ENCODE results near the gene EXOC3.

EXOC3 gene

DNA sequence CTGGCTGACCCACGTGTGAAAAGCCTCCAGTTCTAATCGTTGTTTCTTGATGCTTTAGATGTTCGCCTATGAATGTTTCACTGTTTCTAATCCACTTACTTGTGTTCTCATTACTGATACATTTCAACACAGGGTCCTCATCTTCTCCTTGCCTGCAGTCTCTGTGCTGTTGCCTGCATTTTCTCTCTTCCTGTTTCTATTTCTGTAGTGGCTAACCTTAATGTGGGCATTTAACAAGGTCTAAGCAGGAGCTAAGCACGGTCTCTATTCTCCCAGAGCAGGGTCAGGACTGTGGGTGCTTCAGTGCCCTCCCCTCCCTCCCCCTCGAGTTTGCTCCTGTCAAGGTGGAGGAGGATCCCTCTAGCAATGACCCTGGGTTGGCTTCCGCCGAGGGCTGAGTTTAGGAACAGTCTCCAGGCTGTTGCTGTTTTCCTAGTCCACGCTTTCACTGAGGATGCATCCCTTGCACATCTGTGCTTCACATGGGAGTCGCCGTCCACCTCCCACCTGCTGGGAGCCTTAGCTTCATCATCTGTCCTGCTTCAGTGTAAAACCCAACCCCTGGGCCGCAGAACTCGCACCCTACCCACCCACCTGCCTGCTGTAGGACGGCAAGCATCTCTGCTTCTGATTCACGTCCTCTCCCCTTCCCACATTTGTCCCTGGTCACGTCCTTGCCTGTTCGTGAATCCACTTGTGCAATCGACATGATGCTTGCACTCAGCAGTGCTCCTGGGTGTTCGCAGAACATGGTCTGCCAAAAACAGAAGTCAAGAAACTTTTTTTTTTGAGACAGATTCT, 2.4 kb upstream of the EXOC3 start:
- no peak for DNase-seq

DNA sequence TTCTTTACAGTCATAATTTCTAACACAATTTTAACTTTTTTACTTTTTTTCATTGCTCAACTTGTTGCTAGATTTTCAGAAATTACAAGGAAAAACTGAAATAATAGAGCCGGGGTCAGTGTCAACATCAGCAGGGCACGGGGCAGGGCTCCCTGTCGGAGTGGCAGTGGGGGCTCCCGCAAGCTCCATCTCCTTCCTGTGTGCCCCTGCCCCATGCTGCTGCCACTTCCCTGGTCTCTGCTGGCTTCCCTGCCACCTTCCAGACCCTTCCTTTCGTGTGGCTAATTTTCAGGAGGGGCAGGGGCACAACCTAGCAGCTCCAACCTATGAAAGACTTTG, 1.0 kb upstream of the EXOC3 start:
- no peak for DNase-seq

DNA sequence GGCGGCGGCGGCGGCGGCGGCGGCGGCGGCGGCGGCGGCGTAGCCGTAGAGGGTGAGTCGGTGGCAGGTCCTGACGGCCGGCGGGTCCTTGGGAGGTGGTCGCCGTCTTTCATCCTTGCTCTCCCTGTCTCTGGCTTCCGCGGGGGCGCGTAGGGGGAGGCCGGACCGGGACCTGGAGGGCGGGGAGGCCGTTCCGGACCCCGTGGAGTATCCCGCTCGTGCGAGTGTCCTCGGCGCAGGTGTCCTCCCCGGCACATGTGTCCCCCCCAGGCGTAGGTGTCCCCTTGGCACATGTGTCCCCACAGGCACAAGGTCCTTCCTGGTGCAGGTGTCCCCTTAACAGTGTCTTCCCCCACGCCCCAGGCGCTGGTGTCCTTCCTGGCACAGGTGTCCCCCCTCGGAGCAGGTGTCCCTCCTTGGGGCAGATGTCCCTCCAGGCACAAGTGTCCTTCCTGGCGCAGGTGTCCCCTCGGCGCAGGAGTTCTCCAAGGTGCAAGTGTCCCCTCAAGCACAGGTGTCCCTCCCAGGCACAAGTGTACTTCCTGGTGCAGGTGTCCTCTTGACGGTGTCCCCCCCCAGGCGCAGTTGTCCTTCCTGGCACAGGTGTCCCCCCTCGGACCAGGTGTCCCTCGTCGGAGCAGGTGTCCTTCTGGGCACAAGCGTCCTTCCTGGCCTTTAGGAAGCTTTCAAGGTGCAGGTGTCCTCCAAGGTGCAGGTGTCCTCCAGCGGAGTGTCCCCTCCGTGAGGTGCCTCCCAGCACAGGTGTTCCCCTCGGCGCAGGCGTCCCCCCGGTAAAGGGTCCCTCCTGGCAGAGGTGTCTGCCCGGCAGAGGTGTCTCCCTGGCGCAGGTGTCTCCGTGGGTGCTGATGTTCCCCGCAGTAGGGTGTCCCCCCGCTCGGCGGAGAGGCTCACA, 519 bp downstream of the EXOC3 start:
- peak; percentile 15 for DNase-seq

DNA sequence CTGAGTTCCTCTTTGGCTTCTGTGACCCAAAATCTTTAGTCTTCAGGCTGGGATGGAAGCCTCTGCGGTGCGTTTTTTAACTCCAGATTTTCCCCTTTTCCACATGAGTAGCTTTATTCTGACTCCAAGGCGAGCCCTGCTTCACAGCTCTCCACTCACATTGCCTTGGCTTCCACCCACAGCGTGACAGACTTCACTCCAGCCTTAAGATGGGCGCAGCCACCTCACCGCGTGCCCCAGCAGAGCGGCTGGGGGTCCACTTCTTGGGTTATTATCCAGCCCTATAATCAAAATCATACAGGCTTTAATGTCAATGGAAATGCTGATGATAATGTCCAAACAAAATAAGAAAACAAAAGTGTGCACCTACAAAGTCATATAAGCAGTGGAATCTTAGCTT, 1.2 kb downstream of the EXOC3 start:
- DNase-seq, result no peak

DNA sequence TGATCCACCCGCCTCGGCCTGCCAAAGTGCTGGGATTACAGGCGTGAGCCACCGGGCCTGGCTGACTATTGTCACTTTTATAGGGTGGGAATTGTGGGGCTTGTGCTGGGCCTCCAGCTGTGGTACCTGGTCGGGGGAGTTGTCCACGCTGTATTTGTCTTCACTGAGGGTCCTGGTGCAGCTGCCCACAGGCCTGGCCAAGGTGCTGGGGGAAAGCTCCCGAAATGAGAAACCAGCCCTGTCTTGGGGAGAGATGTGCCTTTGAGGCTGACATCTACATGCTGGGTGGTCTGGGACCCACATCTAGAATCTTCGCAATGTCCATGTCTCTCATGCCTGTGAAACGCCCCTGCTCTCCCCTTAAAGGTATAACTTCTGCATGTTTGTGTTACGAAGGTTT, 2.6 kb downstream of the EXOC3 start:
- no peak for DNase-seq

DNA sequence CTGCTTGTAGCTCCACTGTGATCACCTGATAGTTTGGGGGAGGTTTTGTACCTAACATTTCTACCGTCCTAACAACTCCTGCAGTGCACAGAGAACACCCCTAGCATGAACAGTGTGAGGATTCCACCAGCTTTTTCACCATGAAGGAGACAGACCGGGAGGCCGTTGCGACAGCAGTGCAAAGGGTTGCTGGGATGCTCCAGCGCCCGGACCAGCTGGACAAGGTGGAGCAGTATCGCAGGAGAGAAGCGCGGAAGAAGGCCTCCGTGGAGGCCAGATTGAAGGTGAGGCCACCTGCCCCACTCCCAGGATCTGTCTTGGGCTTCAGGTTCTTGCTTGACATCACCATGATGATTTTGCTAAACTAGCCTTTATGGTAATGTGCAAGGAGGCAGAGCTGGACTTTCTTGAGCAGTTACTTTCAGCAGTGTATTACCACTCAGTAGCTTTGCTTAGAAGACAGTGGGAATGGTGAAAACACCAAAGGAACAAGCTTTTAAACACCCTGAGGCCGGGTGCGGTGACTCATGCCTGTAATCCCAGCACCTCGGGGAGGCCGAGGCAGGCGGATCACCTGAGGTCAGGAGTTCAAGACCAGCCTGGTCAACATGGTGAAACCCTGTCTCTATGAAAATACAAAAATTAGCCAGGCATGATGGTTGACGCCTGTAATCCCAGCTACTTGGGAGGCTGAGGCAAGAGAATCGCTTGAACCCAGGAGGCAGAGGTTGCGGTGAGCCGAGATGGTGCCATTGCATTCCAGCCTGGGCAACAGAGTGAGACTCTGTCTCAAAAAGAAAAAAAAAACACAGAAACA, 3.3 kb downstream of the EXOC3 start:
- no peak for DNase-seq

DNA sequence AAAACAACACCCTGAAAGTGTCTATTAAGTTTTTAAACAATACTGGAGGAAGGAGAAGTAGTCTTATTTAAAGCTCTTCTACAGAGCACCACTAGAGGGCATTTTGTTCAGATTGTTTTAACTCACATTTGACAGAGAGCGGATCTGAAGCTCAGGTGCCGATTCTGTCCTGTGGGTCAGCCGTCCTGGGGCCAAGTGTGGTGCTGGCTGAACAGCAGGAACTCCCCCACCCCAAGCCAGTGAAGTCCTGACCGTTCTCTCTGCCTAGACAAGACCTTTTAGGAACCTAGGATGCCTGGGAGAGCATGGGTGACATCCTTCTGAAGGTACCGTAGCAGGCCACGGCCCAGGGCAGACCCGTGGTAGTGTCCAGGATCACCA, 3.9 kb downstream of the EXOC3 start:
- no peak for DNase-seq

DNA sequence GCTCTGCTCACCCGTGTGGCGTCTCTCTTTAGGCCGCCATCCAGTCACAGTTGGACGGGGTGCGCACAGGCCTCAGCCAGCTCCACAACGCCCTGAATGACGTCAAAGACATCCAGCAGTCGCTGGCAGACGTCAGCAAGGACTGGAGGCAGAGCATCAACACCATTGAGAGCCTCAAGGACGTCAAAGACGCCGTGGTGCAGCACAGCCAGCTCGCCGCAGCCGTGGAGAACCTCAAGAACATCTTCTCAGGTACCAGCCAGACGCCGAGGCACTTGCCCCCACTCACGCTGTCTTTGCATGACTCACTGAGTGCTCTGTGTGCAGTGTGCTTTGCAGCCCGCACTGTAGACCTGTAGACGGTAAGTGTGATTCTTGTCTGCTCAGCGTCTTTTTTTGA, 4.5 kb downstream of the EXOC3 start:
- no peak for DNase-seq

DNA sequence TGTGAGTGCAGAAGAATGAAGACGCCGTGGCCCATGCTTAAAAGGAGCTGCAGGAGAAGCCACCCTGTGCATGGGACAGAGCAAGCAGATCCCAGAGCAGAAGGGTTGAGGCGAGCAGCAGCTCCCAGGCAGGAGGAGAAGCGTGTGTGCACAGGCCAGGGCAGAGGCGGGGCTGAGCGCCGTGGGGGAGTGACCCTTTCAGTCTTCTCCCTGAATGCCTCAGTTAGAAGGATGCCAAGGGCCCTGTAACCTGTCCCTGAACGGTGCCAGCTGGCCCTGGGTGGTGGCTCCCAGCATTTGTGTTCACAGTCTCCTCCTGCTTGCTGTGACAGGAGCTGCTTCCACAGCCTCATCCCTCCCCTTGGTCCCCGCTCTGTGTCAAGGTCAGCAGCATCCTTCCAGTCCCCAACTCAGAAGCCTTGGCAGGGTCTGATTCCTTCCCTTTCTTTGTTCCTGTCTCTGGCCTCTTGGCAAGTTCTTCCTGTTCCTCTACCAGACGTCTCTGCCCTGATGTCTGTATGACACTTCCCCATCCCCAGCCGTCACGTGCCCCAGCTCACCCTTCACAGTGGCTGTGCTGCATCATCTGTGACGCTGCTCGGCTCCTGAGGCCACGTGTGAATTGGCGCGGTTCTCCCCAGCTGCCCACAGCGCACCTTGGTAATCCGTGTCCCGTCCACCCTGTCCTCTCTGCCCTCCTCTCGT, 5.2 kb downstream of the EXOC3 start:
- no peak for DNase-seq

DNA sequence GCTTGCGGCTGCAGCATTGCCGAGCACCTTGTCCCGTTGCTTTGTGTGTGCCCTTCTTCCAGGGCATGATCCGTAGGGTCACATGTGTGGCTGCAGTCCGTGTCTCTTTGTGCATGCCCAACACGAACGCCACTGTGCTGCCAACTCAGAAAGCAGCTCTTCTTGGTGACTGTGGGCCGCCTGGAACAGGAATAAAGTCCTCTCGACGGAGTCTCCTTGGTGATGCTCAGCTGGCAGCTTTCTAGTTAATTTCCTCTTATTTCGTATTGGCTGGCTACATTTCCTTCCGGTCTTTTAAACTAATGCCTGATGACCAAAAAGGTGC, 5.8 kb downstream of the EXOC3 start:
- DNase-seq, result no peak

DNA sequence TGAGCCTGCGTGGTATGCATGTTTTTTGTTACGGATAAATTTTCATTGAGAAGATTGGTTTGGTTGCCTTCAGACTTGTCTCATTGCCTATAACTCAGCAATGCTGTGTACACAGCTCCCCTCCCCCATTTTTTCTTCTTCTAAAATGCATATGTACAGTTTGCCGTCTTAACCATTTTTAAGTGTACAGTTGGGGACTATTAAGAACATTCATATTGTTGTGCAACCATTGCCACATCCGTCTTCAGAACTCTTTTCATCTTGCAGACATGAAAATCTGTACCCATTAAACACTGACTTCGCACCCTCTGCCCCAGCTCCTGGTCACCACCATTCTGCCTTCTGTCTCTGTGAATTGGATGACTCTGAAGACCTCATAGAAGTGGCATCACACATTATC, 6.2 kb downstream of the EXOC3 start:
- DNase-seq, result no peak

DNA sequence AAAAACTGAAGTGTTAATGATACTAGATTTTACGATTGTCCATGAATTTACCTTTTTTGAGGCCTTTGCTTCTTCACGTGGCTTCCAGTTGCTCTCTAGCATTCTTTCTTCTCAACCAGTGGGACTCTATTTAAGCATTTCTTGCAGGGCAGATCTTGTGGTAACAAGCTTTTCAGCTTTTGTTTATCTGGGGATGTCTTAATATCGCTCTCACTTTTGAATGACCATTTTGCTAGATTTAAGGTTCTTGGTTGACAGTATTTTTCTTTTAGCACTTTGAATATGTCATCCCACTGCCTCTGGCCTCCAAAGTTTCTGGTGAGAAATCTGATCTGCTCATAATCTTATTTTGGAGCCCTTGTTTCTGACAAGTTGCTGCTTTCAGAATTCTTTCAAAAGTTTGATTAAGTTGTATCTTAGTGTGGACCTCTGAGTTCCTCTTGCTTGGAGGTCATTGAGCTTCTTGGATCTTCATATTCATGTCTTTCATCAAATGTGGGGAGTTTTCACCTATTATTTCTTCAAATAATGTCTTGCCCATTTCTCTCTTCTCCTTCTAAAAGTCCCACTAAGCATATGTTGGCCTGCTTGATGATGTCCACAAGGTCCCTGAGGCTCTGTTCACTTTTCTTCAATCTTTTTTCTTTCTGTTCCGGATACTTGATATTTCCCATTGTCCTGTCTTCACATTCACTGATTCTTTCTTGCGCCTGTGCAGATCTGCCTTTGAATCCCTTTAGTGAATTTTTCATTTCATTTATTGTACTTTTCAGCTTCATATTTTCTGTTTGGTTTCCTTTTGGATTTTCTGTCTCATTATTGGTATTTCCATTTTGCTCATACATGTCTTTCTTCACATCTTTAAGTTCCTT, 8.8 kb downstream of the EXOC3 start:
- no peak for DNase-seq

DNA sequence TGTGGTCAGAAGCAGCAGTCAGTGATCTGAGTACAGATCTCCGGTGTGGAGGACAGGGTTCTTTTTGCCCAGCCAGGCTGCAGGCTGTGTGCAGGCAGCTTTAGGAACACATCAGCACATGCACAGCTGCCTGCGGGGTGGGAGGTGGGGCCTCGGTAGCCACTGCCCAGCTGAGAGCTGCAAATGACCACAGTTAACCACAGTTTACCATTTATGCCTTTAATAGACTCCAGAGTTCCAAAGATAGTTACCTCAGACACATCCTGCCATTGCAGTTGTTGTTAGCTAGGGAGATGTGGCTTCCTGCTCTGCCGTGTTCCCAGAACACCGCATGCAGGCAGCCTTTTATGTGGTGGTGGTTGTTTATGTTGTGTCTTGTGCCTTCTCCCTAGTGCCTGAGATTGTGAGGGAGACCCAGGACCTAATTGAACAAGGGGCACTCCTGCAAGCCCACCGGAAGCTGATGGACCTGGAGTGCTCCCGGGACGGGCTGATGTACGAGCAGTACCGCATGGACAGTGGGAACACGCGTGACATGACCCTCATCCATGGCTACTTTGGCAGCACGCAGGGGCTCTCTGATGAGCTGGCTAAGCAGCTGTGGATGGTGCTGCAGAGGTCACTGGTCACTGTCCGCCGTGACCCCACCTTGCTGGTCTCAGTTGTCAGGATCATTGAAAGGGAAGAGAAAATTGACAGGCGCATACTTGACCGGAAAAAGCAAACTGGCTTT, 10.2 kb downstream of the EXOC3 start:
- DNase-seq, result no peak

DNA sequence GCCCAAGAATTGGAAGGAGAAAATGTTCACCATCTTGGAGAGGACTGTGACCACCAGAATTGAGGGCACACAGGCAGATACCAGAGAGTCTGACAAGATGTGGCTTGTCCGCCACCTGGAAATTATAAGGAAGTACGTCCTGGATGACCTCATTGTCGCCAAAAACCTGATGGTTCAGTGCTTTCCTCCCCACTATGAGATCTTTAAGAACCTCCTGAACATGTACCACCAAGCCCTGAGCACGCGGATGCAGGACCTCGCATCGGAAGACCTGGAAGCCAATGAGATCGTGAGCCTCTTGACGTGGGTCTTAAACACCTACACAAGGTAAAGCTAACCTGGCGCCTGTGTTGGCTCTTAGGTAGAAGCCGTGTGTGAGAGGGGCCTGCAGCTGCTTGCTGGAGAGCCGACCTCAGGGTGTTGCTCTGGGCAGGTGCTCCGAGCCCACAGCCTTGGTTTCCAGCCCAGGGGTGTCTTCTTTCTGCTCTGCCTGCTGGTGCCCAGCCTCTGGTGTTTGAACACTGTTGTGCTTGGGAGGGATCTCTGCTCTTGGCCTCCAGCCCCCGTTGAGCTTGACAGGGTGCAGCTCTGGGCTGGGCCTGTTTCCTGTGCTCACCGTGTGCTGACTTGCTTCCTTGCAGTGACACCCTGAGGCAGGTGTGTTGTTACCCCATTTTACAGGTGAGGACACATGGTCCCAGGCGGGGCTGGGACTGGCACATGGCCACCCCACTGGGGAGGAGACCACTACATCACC, 10.9 kb downstream of the EXOC3 start:
- DNase-seq, result no peak

DNA sequence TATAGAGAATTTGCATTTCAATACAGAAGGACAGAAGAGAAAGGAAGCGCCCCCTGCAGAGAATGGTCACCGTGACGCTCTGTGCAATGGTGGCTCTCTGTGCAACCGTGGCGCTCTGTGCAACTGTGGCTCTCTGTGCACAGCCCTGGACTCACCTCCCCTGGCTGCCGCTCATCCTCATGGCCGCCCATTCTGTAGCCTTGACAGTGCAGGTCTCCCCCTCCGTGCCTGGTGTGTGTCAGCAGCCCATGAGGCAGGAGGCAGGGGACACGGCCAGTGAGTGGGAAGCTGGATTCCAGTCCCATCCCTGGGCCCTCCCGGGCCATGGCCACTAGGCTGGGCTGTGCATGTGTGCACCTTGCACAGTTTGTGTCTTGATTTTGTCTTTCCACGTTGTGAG, 12.0 kb downstream of the EXOC3 start:
- DNase-seq, result no peak

DNA sequence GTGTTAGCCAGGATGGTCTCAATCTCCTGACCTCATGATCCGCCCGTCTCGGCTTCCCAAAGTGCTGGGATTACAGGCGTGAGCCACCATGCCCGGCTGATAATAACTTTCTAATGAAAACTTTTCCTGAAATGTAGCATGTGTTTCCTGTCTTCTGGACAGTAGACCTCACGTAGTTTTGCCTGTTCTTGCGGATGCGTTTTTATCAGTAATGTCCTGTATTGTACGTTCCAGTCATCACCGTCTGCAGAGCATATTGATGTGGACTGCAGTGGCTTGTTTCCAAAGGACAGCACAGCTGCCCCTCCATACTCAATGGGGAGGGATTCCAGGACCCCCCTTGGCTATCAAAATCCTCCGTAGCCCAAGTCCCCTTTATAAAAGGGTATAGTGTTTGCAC, 12.8 kb downstream of the EXOC3 start:
- no peak for DNase-seq

DNA sequence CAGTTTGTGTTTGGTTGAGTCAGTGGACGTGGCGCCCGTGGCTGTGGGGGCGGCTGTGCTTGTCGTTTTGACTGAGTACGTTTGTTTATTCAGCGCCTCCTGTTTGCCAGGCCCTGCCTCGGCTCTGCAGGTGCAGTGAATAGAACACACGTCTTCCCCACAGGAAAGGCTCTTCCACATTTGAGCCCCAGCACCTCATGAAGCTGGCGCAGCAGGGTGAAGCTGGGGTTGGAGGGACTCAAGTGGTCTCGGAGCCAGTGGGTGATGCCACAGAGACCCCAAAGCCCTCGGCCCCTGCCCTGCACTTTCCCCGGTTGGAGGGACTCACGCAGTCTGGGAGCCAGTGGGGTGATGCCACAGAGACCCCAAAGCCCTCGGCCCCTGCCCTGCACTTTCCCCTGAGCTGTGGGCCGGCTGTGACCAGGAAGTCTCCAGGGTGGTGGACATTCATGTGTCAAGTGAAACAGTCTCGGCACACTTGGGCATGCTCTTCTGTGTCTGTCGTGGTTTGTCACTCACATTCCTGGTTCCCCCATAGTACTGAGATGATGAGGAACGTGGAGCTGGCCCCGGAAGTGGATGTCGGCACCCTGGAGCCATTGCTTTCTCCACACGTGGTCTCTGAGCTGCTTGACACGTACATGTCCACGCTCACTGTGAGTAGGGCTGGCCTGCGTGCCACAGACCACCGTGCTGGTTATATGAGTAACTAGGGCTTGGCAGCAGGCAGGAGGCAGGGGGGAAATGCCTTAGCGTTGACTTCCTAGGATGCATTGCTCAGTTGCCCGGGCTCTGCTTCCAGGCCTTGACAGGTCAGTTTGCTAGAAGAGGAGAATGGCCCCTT, 13.6 kb downstream of the EXOC3 start:
- no peak for DNase-seq

DNA sequence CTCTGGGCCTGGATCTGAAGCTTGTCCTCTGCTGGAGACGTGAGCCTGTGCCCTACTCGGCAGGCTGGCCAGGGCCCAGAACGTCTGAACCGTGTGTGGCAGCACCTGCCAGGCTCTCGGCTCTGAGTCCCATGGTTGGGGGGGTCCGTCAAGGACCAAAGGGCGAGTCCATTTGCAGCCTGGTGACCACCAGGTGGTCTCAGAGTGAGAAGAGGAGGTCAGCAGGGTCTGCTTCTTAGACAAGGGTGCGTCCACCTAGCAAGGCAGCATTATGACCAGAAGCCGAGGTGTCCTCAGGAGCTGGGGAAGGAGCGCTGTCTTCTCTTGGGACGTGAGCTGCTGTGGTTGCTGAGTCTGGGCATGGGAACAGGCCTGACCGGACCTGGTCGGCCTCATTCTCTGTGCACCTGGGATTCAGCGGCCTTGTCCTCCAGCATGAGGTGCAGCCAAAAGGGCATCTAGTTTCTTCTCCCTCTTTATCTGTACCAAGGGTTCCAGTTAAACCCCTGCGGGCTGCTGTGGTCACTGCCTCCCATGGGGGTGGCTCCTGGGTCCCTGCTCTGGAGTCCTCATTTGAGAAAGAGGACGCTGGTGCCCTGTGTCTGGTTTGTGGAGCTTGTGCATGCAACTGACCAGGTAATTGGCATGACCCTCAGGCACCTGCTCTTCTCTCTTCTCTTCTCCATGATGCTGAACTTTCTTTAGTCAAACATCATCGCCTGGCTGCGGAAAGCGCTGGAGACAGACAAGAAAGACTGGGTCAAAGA, 14.4 kb downstream of the EXOC3 start:
- no peak for DNase-seq

All from activated CD4-positive, alpha-beta T cell treated with anti-CD3 and anti-CD28 coated beads, Interleukin-2, amount 50 U/mL, for 1 hour (primary cell).